ENCODE results near the gene CD84.
"Not testable (repeated sequence)": the region's sequence is repeated elsewhere in the genome, so short reads cannot be mapped to it uniquely, and the experiment has no call there.

CD84 gene

DNA sequence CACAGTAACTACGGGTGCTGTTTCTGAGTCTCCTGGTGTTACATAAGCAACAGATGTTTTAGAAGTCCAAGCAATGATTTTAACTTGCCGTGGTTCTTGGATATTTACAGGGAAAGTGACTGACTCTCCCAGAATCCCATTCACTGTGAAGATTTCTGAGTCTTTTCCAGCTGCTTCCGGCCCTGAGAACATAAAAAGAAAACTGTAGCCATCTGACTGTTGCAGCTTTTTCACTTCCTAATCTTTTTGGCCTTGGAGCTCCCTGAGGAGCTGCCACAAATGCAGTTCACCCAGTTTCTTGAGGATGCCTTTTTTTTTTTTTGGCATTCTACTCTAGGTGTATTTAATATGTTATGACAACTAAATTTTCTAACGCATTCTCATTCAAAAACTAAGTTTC, 13.7 kb downstream of the CD84 start:
- Mint-ChIP-seq H3K36me3 (ENCODE audit: low read depth) (no peaks in the 10 kb centered on the region), H3K9me3 (peaks cover 5% of the 10 kb centered on the region), H3K27ac (no peak overlapping the region), H3K4me1 (no peaks in the 10 kb centered on the region), H3K27me3 (ENCODE audit: low read depth) (peaks cover 3% of the 10 kb centered on the region), H3K4me3 (no peak overlapping the region)
- TF ChIP-seq, protein P1, sequence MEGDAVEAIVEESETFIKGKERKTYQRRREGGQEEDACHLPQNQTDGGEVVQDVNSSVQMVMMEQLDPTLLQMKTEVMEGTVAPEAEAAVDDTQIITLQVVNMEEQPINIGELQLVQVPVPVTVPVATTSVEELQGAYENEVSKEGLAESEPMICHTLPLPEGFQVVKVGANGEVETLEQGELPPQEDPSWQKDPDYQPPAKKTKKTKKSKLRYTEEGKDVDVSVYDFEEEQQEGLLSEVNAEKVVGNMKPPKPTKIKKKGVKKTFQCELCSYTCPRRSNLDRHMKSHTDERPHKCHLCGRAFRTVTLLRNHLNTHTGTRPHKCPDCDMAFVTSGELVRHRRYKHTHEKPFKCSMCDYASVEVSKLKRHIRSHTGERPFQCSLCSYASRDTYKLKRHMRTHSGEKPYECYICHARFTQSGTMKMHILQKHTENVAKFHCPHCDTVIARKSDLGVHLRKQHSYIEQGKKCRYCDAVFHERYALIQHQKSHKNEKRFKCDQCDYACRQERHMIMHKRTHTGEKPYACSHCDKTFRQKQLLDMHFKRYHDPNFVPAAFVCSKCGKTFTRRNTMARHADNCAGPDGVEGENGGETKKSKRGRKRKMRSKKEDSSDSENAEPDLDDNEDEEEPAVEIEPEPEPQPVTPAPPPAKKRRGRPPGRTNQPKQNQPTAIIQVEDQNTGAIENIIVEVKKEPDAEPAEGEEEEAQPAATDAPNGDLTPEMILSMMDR (IDR thresholded peaks at IDR 0.05; ENCODE audit: unreplicated experiment in 3 of 3) = no peak

DNA sequence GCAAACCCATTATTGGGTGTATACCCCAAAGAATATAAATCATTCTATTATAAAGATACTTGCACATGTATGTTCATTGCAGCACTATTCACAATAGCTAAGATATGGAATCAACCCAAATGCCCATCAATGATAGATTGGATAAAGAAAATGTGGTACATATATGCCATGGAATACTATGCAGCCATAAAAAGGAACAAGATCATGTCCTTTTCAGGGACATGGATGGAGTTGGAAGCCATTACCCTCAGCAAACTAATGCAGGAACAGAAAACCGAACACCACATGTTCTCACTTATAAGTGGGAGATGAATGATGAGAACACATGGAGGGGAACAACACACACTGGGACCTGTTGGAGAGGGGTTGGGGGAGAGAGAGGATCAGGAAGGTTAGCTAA, 16.1 kb downstream of the CD84 start:
- not testable (repeated sequence) for H3K4me1 Mint-ChIP-seq; H3K4me3 Mint-ChIP-seq; H3K27ac Mint-ChIP-seq; H3K36me3 Mint-ChIP-seq (ENCODE audit: low read depth); H3K9me3 Mint-ChIP-seq; H3K27me3 Mint-ChIP-seq (ENCODE audit: low read depth)

DNA sequence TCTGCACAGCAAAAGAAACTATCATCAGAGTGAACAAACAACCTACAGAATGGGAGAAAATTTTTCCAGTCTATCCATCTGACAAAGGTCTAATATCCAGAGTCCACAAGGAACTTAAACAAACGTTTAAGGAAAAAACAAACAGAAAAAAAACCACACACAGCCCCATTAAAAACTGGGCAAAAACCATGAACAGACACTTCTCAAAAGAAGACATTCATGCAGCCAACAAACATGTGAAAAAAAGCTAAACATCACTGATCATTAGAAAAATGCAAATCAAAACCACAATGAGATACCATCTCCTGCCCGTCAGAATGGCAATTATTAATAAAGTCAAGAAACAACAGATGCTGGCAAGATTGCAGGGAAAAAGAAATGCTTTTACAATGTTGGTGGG, 16.6 kb downstream of the CD84 start:
- H3K36me3 Mint-ChIP-seq (ENCODE audit: low read depth) = not testable (repeated sequence)

DNA sequence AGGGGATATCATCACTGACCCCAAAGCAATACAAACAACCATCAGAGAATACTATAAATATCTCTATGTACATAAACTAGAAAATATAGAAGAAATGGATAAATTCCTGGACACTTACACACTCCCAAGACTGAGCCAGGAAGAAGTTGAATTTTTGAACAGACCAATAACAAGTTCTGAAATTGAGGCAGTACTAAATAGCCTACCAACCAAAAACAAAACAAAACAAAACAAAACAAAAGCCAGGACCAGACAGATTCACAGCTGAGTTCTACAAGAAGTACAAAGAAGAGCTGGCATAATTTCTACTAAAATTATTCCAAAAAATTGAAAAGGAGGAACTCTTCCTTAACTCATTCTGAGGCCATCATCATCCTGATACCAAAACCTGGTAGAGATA, 18.5 kb downstream of the CD84 start:
- no peaks in the 10 kb centered on the region for H3K36me3 Mint-ChIP-seq (ENCODE audit: low read depth)
- no peak overlapping the region for H3K27ac Mint-ChIP-seq
- TF ChIP-seq, protein P1 (IDR thresholded peaks at IDR 0.05; ENCODE audit: unreplicated experiment in 3 of 3) = no peak
- peaks cover 3% of the 10 kb centered on the region for H3K27me3 Mint-ChIP-seq (ENCODE audit: low read depth)
- peaks cover 5% of the 10 kb centered on the region for H3K9me3 Mint-ChIP-seq
- H3K4me1 Mint-ChIP-seq = no peaks in the 10 kb centered on the region
- no peak overlapping the region for H3K4me3 Mint-ChIP-seq

More for the DNA sequence above, 16.6 kb downstream of the CD84 start:
- not testable (repeated sequence) for H3K27me3 Mint-ChIP-seq (ENCODE audit: low read depth); H3K4me3 Mint-ChIP-seq; H3K4me1 Mint-ChIP-seq; H3K27ac Mint-ChIP-seq; H3K9me3 Mint-ChIP-seq

DNA sequence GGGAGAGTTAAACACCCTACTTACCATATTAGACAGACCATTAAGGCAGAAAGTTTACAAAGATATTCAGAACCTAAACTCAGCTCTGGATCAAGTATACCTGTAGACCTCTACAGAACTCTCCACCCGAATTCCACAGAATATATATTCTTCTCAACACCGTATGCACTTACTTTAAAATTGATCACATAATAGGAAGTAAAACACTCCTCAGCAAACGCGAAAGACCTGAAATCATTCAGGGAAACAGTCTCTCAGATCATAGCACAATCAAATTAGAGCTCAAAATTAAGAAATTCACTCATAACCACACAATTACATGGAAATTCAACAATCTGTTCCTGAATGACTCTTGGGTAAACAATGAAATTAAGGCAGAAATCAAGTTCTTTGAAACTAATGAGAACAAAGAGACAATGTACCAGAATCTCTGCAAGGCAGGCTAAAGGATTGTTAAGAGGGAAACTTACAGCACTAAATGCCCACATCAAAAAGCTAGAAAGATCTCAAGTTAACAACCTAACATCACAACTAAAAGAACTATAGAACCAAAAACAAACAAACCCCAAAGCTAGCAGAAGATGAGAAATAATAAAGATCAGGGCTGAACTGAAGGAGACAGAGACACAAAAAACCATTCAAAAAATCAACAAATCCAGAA, 19.1 kb downstream of the CD84 start:
- H3K27ac Mint-ChIP-seq = no peak overlapping the region
- peaks cover 3% of the 10 kb centered on the region for H3K27me3 Mint-ChIP-seq (ENCODE audit: low read depth)
- no peaks in the 10 kb centered on the region for H3K36me3 Mint-ChIP-seq (ENCODE audit: low read depth)
- TF ChIP-seq, protein P1 (IDR thresholded peaks at IDR 0.05; ENCODE audit: unreplicated experiment in 3 of 3) = no peak
- H3K4me1 Mint-ChIP-seq = no peaks in the 10 kb centered on the region
- H3K9me3 Mint-ChIP-seq = peaks cover 5% of the 10 kb centered on the region
- H3K4me3 Mint-ChIP-seq = no peak overlapping the region

DNA sequence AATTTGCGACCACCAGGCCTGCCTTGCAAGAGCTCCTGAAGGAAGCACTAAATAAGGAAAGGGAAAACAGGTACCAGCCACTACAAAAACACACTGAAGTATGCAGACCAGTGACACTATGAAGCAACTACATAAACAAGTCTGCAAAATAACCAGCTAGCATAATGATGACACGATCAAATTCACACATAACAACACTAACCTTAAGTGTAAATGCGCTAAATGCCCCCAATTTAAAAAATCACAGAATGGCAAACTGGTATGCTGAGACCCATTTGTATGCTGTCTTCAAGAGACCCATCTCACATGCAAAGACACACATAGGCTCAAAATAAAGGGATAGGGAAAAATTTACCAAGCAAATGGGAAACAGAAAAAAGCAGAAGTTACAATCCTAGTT, 19.9 kb downstream of the CD84 start:
- H3K36me3 Mint-ChIP-seq (ENCODE audit: low read depth); H3K4me3 Mint-ChIP-seq; H3K9me3 Mint-ChIP-seq; H3K4me1 Mint-ChIP-seq; H3K27ac Mint-ChIP-seq; H3K27me3 Mint-ChIP-seq (ENCODE audit: low read depth): not testable (repeated sequence)

DNA sequence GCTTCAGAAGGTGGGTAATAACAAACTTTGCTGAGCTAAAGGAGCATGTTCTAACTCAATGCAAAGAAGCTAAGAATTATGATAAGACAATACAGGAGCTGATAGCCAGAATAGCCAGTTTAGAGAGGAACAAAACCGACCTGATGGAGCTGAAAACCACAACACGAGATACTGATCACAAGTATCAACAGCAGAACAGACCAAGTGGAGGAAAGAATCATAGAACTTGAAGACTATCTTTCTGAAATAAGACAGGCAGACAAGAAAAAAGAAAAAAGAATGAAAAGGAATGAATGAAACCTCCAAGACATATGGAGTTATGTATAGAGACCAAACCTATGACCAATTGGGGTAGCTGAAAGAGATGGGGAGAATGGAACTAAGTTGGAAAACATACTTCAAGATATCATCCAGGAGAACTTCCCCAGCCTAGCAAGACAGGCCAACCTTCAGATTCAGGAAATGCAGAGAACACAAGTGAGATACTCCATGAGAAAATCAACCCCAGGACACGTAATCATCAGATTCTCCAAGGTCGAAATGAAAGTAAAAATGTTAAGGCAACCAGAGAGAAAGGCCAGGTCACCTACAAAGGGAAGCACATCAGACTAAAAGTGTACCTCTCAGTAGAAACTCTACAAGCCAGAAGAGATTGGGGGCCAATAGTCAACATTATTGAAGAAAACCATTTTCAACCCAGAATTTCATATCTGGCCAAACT, 20.5 kb downstream of the CD84 start:
- H3K36me3 Mint-ChIP-seq (ENCODE audit: low read depth) = no peaks in the 10 kb centered on the region
- peaks cover 3% of the 10 kb centered on the region for H3K27me3 Mint-ChIP-seq (ENCODE audit: low read depth)

More for the DNA sequence above, 20.5 kb downstream of the CD84 start:
- Mint-ChIP-seq H3K4me3 (no peak overlapping the region), H3K9me3 (peaks cover 5% of the 10 kb centered on the region), H3K4me1 (no peaks in the 10 kb centered on the region), H3K27ac (no peak overlapping the region)
- TF ChIP-seq, protein P1 (IDR thresholded peaks at IDR 0.05; ENCODE audit: unreplicated experiment in 3 of 3) = no peak
